Fibroblast of lung (primary cell): ENCODE data around the gene BMERB1. TPM values are rescaled to one million over a fixed set of nuclear protein-coding genes. Genes with fewer than 3 reads are reported as not detected.

Experiments used
- DNase-seq, 2 donors: peaks; one replicate each; pipeline versions ENCODE4 v3.0.0 to v3.0.0-alpha.2; 2010; ENCODE audit warnings: low read depth in 2 of 2
- H2AFZ ChIP-seq: 2 replicates; pipeline ENCODE4 v1.5.1; 2012; ENCODE audit warnings: low read length, control low read depth, inconsistent platforms
- H3K27ac ChIP-seq: 2 replicates; pipeline ENCODE4 v1.5.1; 2011; ENCODE audit warnings: low read length, control low read depth; ENCODE audit not compliant: insufficient read depth
- H3K27me3 ChIP-seq: 2 replicates; pipeline ENCODE4 v1.5.1; 2011; ENCODE audit warnings: mild to moderate bottlenecking, low read length; ENCODE audit not compliant: control insufficient read depth, insufficient read depth
- H3K36me3 ChIP-seq: 2 replicates; pipeline ENCODE4 v1.5.1; 2011; ENCODE audit warnings: low read length; ENCODE audit not compliant: control insufficient read depth, insufficient read depth
- H3K4me1 ChIP-seq: 2 replicates; pipeline ENCODE4 v1.5.1; 2011; ENCODE audit warnings: low read length; ENCODE audit not compliant: control insufficient read depth, insufficient read depth; ENCODE audit errors: extremely low read depth
- H3K4me2 ChIP-seq: 2 replicates; pipeline ENCODE4 v1.5.1; 2011; ENCODE audit warnings: low read length, control low read depth; ENCODE audit not compliant: insufficient read depth; ENCODE audit errors: extremely low read depth
- H3K4me3 ChIP-seq, 4 experiments: fragments of 200-600 bp in 1 of 4; sonication (generic) in 1 of 4; replicated peaks in 1 of 4; 2 replicates each; pipeline ENCODE4 v1.5.1; 2011 to 2016; ENCODE audit warnings: low read length in 4 of 4, low read depth in 3 of 4, mild to moderate bottlenecking in 3 of 4, control low read depth in 2 of 4, inconsistent platforms in 1 of 4, mixed read lengths in 1 of 4; ENCODE audit not compliant: insufficient read depth in 1 of 4; ENCODE audit errors: control extremely low read depth in 1 of 4
- H3K79me2 ChIP-seq: 2 replicates; pipeline ENCODE4 v1.5.1; 2012; ENCODE audit warnings: mild to moderate bottlenecking, low read length, inconsistent platforms; ENCODE audit not compliant: control insufficient read depth, insufficient read depth
- H3K9ac ChIP-seq: 2 replicates; pipeline ENCODE4 v1.5.1; 2011; ENCODE audit warnings: mild to moderate bottlenecking, low read length, control low read depth; ENCODE audit not compliant: insufficient read depth
- H3K9me3 ChIP-seq: 2 replicates; pipeline ENCODE4 v1.5.1; 2012; ENCODE audit warnings: low read depth, low read length; ENCODE audit not compliant: control insufficient read depth, insufficient read depth
- H4K20me1 ChIP-seq: 2 replicates; pipeline ENCODE4 v1.5.1; 2011; ENCODE audit warnings: low read length; ENCODE audit not compliant: control insufficient read depth, insufficient read depth; ENCODE audit errors: extremely low read depth
- CTCF ChIP-seq, 2 donors: IDR thresholded peaks in 1 of 2; conservative IDR thresholded peaks in 1 of 2; 1 replicate in 1 of 2; 2 replicates in 1 of 2; pipeline ENCODE4 v1.5.1; 2011 to 2012; ENCODE audit warnings: low read length in 2 of 2, control low read depth in 1 of 2, inconsistent platforms in 1 of 2, low read depth in 1 of 2, mild to moderate bottlenecking in 1 of 2
- EZH2 ChIP-seq: IDR thresholded peaks from 2 replicates; pipeline ENCODE4 v1.5.1; 2012; ENCODE audit warnings: low read length, control low read depth, mild to moderate bottlenecking; ENCODE audit errors: missing control alignments
- polyA plus RNA-seq, 2 donors: library from polyadenylated mRNA; depleted of rRNA in 1 of 2; stranded (reverse) in 1 of 2; unstranded in 1 of 2; fragments of >200 nt; gene quantifications; 2 replicates each; pipeline ENCODE4 v1.2.1, GENCODE V29; 2011 to 2012; ENCODE audit warnings: missing spikeins in 1 of 2
- total RNA-seq: library from RNA; depleted of rRNA; stranded (reverse); fragments of >200 nt; gene quantifications from 2 replicates; pipeline ENCODE4 v1.2.1, GENCODE V29; 2014

The BMERB1 gene
- total and polyA plus RNA-seq, 2 donors (not counting 1 experiment from before 2014, with no cell fraction given), result 39.1 to 46.0 TPM

- Histone ChIP-seq H3K27me3 (no peaks in the 10 kb centered on the region), H3K4me3 (no peak overlapping the region), H3K27ac (no peak overlapping the region), H3K36me3 (peaks cover 10% of the 10 kb centered on the region), H3K9me3 (no peaks in the 10 kb centered on the region), H2AFZ (no peak overlapping the region), H3K4me2 (no peak overlapping the region), H4K20me1 (no peaks in the 10 kb centered on the region), H3K79me2 (no peaks in the 10 kb centered on the region), H3K4me1 (peaks cover 4% of the 10 kb centered on the region), H3K9ac (no peak overlapping the region)
- TF ChIP-seq EZH2 (no peak), CTCF (conservative IDR thresholded peaks at IDR 0.05 in 1 of 2, IDR thresholded peaks at IDR 0.05 in 1 of 2; ENCODE audit: low read depth in 1 of 2, low read length in 2 of 2) (no peak)
- DNase-seq, result no peak
Measured at GRCh38 chr16:15585956-15586355, 151.6 kb downstream of the BMERB1 start.

- Histone ChIP-seq H3K27me3 (no peaks in the 10 kb centered on the region), H3K9me3 (no peaks in the 10 kb centered on the region), H3K9ac (no peak overlapping the region), H3K36me3 (peaks cover 8% of the 10 kb centered on the region), H3K27ac (no peak overlapping the region), H4K20me1 (no peaks in the 10 kb centered on the region), H3K4me1 (peaks cover 4% of the 10 kb centered on the region), H2AFZ (no peak overlapping the region), H3K4me2 (no peak overlapping the region), H3K4me3 (no peak overlapping the region), H3K79me2 (no peaks in the 10 kb centered on the region)
- TF ChIP-seq CTCF (conservative IDR thresholded peaks at IDR 0.05 in 1 of 2, IDR thresholded peaks at IDR 0.05 in 1 of 2; ENCODE audit: low read depth in 1 of 2, low read length in 2 of 2), result no peak
- no peak for DNase-seq
Measured at GRCh38 chr16:15586716-15587115, 152.3 kb downstream of the BMERB1 start.

GRCh38 chr16:15587152-15587825, 152.9 kb downstream of the BMERB1 start:
- Histone ChIP-seq H3K27ac (no peak overlapping the region), H3K9me3 (no peaks in the 10 kb centered on the region), H3K4me3 (no peak overlapping the region), H3K4me1 (peaks cover 4% of the 10 kb centered on the region), H4K20me1 (no peaks in the 10 kb centered on the region), H2AFZ (no peak overlapping the region), H3K36me3 (peaks cover 8% of the 10 kb centered on the region), H3K27me3 (no peaks in the 10 kb centered on the region), H3K79me2 (no peaks in the 10 kb centered on the region), H3K9ac (no peak overlapping the region), H3K4me2 (no peak overlapping the region)
- no peak for DNase-seq
- TF ChIP-seq CTCF (conservative IDR thresholded peaks at IDR 0.05 in 1 of 2, IDR thresholded peaks at IDR 0.05 in 1 of 2; ENCODE audit: low read depth in 1 of 2, low read length in 2 of 2), result no peak
- no peak for TF ChIP-seq EZH2
